Measurements from ENCODE around the gene CELF4.

The CELF4 gene

DNA sequence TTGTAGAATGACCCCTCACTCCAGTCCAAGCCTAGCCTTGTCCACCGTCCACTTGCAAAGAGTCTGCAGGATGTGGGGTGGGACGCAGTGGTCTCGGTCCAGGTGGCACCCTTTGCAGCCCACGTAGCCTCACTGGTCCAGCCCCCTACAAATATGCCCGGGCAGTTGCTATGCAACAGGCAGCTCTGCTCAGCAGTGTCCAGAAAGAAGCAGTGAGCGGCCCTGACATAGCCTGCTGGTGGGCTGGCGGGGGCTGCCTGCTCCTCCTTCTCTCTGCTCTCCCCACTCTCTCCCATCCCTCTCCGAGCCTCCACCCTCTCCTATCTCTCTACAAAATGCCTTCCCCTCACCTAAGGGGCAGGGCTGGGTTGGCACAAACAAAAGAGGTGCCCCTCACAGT, 233.4 kb downstream of the CELF4 start:
- no peak for DNase-seq (ENCODE audit: low read depth in 1 of 2, low spot score in 1 of 2)
- no peak overlapping the region for H3K27ac ChIP-seq (replicated peaks)
- no peak overlapping the region for H3K4me3 ChIP-seq (replicated peaks; ENCODE audit: insufficient read depth, low read length)
- TF ChIP-seq GABPA (IDR thresholded peaks at IDR 0.05; ENCODE audit: low read depth) (no peak), POLR2AphosphoS5 (IDR thresholded peaks at IDR 0.05; ENCODE audit: low read depth) (no peak), SPI1 (IDR thresholded peaks at IDR 0.05; ENCODE audit: borderline replicate concordance, low read depth) (no peak)
- TF ChIP-seq, protein P1, sequence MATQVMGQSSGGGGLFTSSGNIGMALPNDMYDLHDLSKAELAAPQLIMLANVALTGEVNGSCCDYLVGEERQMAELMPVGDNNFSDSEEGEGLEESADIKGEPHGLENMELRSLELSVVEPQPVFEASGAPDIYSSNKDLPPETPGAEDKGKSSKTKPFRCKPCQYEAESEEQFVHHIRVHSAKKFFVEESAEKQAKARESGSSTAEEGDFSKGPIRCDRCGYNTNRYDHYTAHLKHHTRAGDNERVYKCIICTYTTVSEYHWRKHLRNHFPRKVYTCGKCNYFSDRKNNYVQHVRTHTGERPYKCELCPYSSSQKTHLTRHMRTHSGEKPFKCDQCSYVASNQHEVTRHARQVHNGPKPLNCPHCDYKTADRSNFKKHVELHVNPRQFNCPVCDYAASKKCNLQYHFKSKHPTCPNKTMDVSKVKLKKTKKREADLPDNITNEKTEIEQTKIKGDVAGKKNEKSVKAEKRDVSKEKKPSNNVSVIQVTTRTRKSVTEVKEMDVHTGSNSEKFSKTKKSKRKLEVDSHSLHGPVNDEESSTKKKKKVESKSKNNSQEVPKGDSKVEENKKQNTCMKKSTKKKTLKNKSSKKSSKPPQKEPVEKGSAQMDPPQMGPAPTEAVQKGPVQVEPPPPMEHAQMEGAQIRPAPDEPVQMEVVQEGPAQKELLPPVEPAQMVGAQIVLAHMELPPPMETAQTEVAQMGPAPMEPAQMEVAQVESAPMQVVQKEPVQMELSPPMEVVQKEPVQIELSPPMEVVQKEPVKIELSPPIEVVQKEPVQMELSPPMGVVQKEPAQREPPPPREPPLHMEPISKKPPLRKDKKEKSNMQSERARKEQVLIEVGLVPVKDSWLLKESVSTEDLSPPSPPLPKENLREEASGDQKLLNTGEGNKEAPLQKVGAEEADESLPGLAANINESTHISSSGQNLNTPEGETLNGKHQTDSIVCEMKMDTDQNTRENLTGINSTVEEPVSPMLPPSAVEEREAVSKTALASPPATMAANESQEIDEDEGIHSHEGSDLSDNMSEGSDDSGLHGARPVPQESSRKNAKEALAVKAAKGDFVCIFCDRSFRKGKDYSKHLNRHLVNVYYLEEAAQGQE (IDR thresholded peaks at IDR 0.05; ENCODE audit: insufficient replicate concordance, low read depth): no peak
- TF ChIP-seq, protein P2, sequence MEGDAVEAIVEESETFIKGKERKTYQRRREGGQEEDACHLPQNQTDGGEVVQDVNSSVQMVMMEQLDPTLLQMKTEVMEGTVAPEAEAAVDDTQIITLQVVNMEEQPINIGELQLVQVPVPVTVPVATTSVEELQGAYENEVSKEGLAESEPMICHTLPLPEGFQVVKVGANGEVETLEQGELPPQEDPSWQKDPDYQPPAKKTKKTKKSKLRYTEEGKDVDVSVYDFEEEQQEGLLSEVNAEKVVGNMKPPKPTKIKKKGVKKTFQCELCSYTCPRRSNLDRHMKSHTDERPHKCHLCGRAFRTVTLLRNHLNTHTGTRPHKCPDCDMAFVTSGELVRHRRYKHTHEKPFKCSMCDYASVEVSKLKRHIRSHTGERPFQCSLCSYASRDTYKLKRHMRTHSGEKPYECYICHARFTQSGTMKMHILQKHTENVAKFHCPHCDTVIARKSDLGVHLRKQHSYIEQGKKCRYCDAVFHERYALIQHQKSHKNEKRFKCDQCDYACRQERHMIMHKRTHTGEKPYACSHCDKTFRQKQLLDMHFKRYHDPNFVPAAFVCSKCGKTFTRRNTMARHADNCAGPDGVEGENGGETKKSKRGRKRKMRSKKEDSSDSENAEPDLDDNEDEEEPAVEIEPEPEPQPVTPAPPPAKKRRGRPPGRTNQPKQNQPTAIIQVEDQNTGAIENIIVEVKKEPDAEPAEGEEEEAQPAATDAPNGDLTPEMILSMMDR (IDR thresholded peaks at IDR 0.05; ENCODE audit: insufficient read depth, low read length): no peak
- no peaks in the 10 kb centered on the region for H3K27me3 ChIP-seq (ENCODE audit: insufficient read depth, poor library complexity, severe bottlenecking)

DNA sequence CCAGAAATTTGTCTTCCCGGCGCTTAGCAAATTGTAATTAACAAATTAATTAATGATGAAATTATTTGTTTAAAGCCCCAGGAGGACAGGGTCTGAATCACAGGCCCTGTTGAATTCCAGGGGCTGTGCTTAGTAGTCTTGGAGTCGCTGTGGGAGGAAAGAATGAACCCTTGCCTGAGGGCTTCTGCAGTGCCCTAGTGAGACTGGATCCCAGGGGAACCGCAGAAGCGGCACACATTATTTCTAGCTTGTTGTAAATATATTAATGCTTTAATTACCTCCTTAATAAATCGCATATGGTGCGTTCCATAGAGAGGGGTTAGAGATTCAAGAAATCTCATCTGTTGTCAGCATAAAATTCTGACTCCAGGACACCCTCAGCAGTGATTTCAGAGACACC, 235.4 kb downstream of the CELF4 start:
- no peak for TF ChIP-seq POLR2AphosphoS5 (IDR thresholded peaks at IDR 0.05; ENCODE audit: low read depth)
- TF ChIP-seq SPI1 (IDR thresholded peaks at IDR 0.05; ENCODE audit: borderline replicate concordance, low read depth): no peak
- no peak for TF ChIP-seq GABPA (IDR thresholded peaks at IDR 0.05; ENCODE audit: low read depth)
- TF ChIP-seq, protein P1 (IDR thresholded peaks at IDR 0.05; ENCODE audit: insufficient replicate concordance, low read depth): no peak
- TF ChIP-seq, protein P2 (IDR thresholded peaks at IDR 0.05; ENCODE audit: insufficient read depth, low read length): no peak
- Histone ChIP-seq H3K27me3 (ENCODE audit: insufficient read depth, poor library complexity, severe bottlenecking) (no peaks in the 10 kb centered on the region), H3K4me3 (replicated peaks; ENCODE audit: insufficient read depth, low read length) (no peak overlapping the region), H3K27ac (replicated peaks) (no peak overlapping the region)
- no peak for DNase-seq (ENCODE audit: low read depth in 1 of 2, low spot score in 1 of 2)

DNA sequence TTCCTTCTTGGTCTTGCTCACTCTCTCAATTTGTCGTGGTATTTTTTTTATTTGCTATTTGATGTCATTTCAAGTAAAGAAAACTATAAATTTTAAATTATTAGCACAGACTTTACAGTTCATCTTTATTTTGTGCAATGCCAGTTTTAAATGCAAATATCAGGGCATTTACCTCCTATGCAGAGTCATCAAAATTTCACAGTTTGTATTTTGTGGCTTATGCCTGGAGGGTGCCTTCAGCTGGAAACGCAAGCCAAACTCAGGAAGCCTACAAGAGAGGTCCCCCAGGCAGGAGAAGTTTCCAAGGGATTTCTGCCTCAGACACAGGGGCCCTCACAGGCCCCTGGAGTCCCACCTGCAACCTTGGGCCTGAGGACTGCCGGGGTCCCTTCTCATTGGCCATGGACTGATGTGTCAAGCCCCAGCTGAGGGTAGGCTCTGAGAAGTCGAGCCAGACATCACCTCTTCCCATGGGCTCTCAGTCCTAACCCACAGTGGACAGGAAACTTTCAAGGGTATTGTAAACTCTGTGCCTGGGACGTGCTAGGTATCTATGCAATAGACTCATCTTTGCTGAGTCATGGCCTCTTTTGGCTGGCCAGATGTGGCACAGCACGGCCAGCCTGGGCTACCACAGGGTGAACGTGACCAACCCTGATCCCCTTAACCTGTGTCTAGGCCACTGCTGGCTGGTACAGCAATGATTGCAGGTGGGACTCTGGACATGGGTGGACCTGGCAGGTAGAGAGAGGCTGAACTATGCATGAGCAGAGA, 236.5 kb downstream of the CELF4 start:
- TF ChIP-seq POLR2AphosphoS5 (IDR thresholded peaks at IDR 0.05; ENCODE audit: low read depth): no peak
- TF ChIP-seq GABPA (IDR thresholded peaks at IDR 0.05; ENCODE audit: low read depth): no peak
- TF ChIP-seq, protein P2 (IDR thresholded peaks at IDR 0.05; ENCODE audit: insufficient read depth, low read length): no peak
- DNase-seq (ENCODE audit: low read depth in 1 of 2, low spot score in 1 of 2): no peak
- no peak overlapping the region for H3K27ac ChIP-seq (replicated peaks)
- no peak overlapping the region for H3K4me3 ChIP-seq (replicated peaks; ENCODE audit: insufficient read depth, low read length)
- no peaks in the 10 kb centered on the region for H3K27me3 ChIP-seq (ENCODE audit: insufficient read depth, poor library complexity, severe bottlenecking)
